ENCODE results near the gene NANOS1. TPM values are rescaled to one million over a fixed set of nuclear protein-coding genes. Genes with fewer than 3 reads are reported as not detected.

Gene NANOS1
- total and polyA plus RNA-seq, 2 donors (not counting 1 experiment from before 2014, with no cell fraction given): 1.1 to 1.2 TPM

DNA sequence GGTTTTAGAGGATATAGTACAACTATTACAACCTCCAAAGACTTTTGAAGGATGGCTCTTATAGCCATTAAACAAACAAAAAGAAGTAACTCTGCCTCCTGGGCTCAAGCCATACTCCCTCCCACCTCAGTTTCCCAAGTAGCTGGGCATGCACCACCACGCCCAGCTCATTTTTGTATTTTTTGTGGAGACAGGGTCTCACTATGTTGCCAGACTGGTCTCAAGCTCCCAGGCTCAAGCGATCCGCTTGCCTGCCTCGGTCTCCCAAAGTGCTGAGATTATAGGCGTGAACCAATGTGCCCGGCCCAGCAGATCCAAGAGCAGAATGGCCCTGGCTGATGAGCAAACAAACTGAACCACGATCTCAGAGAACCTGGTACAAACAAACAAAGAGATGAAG is 16.0 kb downstream of the NANOS1 start:
- no peak overlapping the region for H2AFZ ChIP-seq (ENCODE audit: low read length)
- no peak for TF ChIP-seq CTCF (conservative IDR thresholded peaks at IDR 0.05 in 1 of 2, IDR thresholded peaks at IDR 0.05 in 1 of 2; ENCODE audit: low read depth in 1 of 2, low read length in 2 of 2)
- TF ChIP-seq EZH2 (IDR thresholded peaks at IDR 0.05; ENCODE audit: low read length, missing control alignments): no peak
- no peaks in the 10 kb centered on the region for H3K4me1 ChIP-seq (ENCODE audit: control insufficient read depth, extremely low read depth, insufficient read depth, low read length)
- no peak for DNase-seq (ENCODE audit: low read depth in 2 of 2)
- H3K9me3 ChIP-seq (ENCODE audit: control insufficient read depth, insufficient read depth, low read depth, low read length): no peaks in the 10 kb centered on the region
- H3K4me2 ChIP-seq (ENCODE audit: extremely low read depth, insufficient read depth, low read length): no peak overlapping the region
- no peaks in the 10 kb centered on the region for H3K27me3 ChIP-seq (ENCODE audit: control insufficient read depth, insufficient read depth, low read length)
- H3K4me3 ChIP-seq (replicated peaks in 1 of 4; ENCODE audit: control extremely low read depth in 1 of 4, insufficient read depth in 1 of 4, low read depth in 3 of 4, low read length in 4 of 4): no peak overlapping the region
- no peak overlapping the region for H3K27ac ChIP-seq (ENCODE audit: insufficient read depth, low read length)
- H3K9ac ChIP-seq (ENCODE audit: insufficient read depth, low read length): no peak overlapping the region
- peaks cover 22% of the 10 kb centered on the region for H3K36me3 ChIP-seq (ENCODE audit: control insufficient read depth, insufficient read depth, low read length)
- peaks cover 52% of the 10 kb centered on the region for H3K79me2 ChIP-seq (ENCODE audit: control insufficient read depth, insufficient read depth, low read length)
- H4K20me1 ChIP-seq (ENCODE audit: control insufficient read depth, extremely low read depth, insufficient read depth, low read length): peaks cover 2% of the 10 kb centered on the region

GRCh38 chr10:119049361-119049760 is 19.8 kb downstream of the NANOS1 start:
- Histone ChIP-seq H3K27ac (ENCODE audit: insufficient read depth, low read length) (no peak overlapping the region), H3K4me3 (replicated peaks in 1 of 4; ENCODE audit: control extremely low read depth in 1 of 4, insufficient read depth in 1 of 4, low read depth in 3 of 4, low read length in 4 of 4) (no peak overlapping the region), H3K4me1 (ENCODE audit: control insufficient read depth, extremely low read depth, insufficient read depth, low read length) (no peaks in the 10 kb centered on the region), H3K79me2 (ENCODE audit: control insufficient read depth, insufficient read depth, low read length) (peaks cover 58% of the 10 kb centered on the region), H3K27me3 (ENCODE audit: control insufficient read depth, insufficient read depth, low read length) (no peaks in the 10 kb centered on the region), H3K9ac (ENCODE audit: insufficient read depth, low read length) (no peak overlapping the region), H3K36me3 (ENCODE audit: control insufficient read depth, insufficient read depth, low read length) (peaks cover 23% of the 10 kb centered on the region), H3K4me2 (ENCODE audit: extremely low read depth, insufficient read depth, low read length) (no peak overlapping the region), H4K20me1 (ENCODE audit: control insufficient read depth, extremely low read depth, insufficient read depth, low read length) (peaks cover 2% of the 10 kb centered on the region), H2AFZ (ENCODE audit: low read length) (no peak overlapping the region), H3K9me3 (ENCODE audit: control insufficient read depth, insufficient read depth, low read depth, low read length) (no peaks in the 10 kb centered on the region)
- no peak for DNase-seq (ENCODE audit: low read depth in 2 of 2)
- TF ChIP-seq EZH2 (IDR thresholded peaks at IDR 0.05; ENCODE audit: low read length, missing control alignments): no peak
- TF ChIP-seq CTCF (conservative IDR thresholded peaks at IDR 0.05 in 1 of 2, IDR thresholded peaks at IDR 0.05 in 1 of 2; ENCODE audit: low read depth in 1 of 2, low read length in 2 of 2): no peak

DNA sequence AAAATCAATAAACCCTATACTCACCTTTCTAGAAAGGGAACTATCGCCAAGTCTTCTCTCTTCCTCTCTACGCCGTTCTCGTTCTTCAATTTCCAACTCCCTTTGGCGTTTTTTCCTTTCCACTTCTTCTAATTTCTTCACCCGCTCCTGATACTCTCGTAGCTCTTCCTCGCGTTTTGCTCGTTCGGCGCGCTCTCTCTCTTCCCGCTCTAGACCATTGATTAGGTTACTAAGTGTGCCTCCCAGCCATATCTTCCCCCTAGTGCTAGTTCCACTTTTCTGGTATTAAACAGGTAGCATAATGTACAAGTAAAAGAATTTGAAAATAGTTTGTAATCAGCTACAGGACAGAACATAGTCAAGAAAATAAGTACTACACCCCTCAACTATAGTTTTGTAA is 20.3 kb downstream of the NANOS1 start:
- no peaks in the 10 kb centered on the region for H3K27me3 ChIP-seq (ENCODE audit: control insufficient read depth, insufficient read depth, low read length)
- no peaks in the 10 kb centered on the region for H3K9me3 ChIP-seq (ENCODE audit: control insufficient read depth, insufficient read depth, low read depth, low read length)
- TF ChIP-seq CTCF (conservative IDR thresholded peaks at IDR 0.05 in 1 of 2, IDR thresholded peaks at IDR 0.05 in 1 of 2; ENCODE audit: low read depth in 1 of 2, low read length in 2 of 2): no peak
- no peak for TF ChIP-seq EZH2 (IDR thresholded peaks at IDR 0.05; ENCODE audit: low read length, missing control alignments)
- no peak overlapping the region for H3K4me3 ChIP-seq (replicated peaks in 1 of 4; ENCODE audit: control extremely low read depth in 1 of 4, insufficient read depth in 1 of 4, low read depth in 3 of 4, low read length in 4 of 4)
- no peak overlapping the region for H3K27ac ChIP-seq (ENCODE audit: insufficient read depth, low read length)
- no peak overlapping the region for H2AFZ ChIP-seq (ENCODE audit: low read length)
- H3K9ac ChIP-seq (ENCODE audit: insufficient read depth, low read length): no peak overlapping the region
- H3K79me2 ChIP-seq (ENCODE audit: control insufficient read depth, insufficient read depth, low read length): peaks cover 58% of the 10 kb centered on the region
- H4K20me1 ChIP-seq (ENCODE audit: control insufficient read depth, extremely low read depth, insufficient read depth, low read length): peaks cover 2% of the 10 kb centered on the region
- H3K36me3 ChIP-seq (ENCODE audit: control insufficient read depth, insufficient read depth, low read length): peaks cover 23% of the 10 kb centered on the region
- no peak for DNase-seq (ENCODE audit: low read depth in 2 of 2)
- no peak overlapping the region for H3K4me2 ChIP-seq (ENCODE audit: extremely low read depth, insufficient read depth, low read length)
- H3K4me1 ChIP-seq (ENCODE audit: control insufficient read depth, extremely low read depth, insufficient read depth, low read length): no peaks in the 10 kb centered on the region
